T1000 (cell line): Measurements from ENCODE around the gene CACNA2D4.

Experiments used
- DNase-seq: peaks from one replicate; lab custom pipeline; 2025; ENCODE audit warnings: mixed read lengths; lab: John Stamatoyannopoulos, UW

The CACNA2D4 gene

GRCh38 chr12:1933342-1934051 lies 15.0 kb upstream of the CACNA2D4 start:
- DNase-seq: peak; percentile 53

GRCh38 chr12:1932264-1932777 lies 13.9 kb upstream of the CACNA2D4 start:
- no peak for DNase-seq

- DNase-seq: no peak
Observed at GRCh38 chr12:1931642-1932041, 13.2 kb upstream of the CACNA2D4 start.

DNA sequence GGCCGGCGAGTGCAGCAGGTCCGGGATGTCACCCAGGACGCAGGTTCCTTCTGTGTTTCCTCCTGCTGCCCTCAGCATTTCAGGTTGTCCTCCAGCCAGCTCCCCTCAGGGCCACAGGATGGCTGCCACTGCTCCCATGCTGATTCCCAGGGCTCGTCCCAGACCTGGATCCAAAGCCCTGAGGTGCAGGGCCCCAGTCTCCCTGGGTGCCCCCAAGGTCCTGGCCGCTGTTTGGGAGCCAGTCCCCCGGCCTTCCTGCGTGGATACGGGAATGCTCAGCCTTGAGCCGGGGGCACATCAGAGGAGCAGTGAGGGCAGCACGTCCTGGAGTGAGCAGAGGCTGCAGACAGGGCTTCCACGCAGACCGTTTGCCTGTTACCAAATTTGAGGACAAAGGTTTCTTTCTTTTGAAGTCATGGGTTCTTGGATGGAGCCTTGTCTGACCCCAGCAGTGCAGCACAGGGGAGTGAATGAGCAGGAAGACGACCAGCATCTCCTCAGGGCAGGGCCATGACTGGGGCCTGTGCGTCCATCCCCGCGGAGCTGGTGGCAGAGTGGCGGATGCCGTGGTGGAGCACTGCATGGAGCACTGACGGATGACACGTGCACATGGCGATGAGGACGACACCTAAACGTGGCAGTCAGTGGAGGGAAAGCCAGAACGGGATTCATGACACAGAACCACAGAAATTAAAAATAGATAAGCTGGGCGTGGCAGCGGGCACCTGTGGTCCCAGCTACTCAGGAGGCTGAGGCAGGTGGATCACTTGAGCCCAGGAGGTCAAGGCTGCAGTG lies 12.5 kb upstream of the CACNA2D4 start:
- DNase-seq: no peak

DNA sequence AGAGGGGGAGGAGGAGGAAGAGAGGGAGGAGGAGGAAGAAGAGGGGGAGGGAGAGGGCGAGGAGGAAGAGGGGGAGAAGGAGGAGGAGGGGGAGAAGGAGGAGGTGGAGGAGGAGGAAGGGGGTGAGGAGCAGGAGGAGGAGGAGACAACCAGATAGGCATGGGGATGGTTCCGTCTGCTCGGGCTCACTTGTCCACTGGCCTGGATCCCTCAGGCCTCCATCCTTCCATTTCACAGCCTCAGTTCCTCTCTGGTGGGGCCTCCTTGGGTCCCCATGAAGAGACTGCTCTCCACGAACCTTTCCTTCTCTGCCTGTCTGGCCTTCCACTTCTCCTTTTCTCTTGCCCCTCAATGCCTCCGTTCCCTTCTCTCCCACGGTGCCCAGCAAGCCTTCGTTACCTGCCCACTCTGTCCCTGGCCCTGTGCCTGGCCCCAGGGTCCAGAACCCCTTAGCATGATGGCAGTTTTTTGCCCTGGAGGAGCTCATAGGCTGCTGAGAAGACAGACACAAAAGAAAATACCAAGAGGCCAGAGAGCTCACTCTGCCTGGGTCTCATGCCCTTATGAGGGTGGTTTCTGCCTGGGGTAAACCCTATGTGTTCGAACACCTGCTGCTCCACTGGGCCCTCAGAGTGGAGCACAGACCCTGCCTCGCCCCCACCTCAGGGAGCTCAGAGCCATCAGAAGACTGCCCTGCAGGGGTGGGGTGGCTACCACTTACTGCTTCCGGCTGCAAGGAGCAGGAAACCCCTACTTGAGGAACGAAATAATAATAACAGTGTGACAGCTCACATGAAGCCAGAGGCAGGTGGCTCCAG lies 11.7 kb upstream of the CACNA2D4 start:
- no peak for DNase-seq

- no peak for DNase-seq
Observed at GRCh38 chr12:1929241-1929984, 11.0 kb upstream of the CACNA2D4 start.

GRCh38 chr12:1928439-1929121 lies 10.1 kb upstream of the CACNA2D4 start:
- no peak for DNase-seq

DNA sequence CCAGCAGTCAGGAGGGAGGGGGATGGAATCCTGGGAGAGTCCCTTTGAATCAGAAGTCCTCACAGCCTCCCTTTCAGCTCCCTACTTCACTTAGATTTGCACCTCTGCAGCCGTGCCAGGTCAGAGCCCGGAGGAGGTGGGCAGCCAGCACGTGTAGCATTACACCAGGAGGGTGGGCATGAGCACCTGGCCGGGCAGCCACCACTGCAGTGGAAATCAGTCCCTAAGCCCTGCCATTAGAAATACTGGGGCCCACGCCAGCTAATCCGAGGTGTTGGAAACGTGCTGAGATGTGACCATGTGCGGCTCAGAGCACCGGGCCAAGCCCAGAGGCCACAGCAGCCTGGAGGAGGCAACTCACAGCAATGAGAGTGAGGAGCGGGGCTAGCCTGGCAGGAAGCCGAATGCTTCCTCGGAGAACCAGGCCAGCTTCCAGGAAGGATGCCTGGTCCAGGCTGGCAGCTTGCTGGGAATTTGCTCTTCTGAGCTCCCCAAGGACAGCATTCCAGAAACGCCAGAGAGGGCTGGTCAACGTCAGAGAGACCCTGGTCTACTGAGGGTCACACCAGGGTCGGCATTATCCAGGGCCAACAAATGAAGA lies 9.4 kb upstream of the CACNA2D4 start:
- no peak for DNase-seq

DNA sequence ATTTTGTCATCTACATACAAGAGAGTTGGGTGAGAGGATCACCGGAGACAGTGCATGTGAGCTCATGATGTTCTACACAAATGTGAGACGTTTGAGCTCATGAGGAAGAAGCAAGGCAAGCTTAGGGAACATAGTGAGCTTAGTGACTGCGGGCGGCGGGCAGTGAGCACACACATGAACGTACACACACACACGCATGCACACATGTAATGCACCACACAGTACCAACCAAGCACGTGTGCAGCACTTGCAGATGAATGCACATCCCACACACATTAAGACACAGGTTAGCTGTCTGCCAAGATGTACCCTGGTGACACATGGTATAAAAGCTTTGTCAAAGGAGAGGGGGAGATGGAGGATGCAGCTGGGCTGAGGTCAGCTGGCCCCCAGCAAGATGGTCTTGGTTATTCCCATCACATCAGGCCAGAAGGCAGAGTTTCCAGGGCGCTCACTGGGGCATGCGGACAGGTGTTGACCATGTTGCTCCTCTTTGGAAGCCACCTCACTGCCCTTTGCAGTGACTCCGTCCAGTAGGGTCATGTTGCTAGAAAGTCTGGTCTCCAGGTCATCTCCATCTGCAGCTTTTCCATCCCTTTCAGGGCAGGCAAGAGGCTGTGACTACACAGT lies 8.7 kb upstream of the CACNA2D4 start:
- DNase-seq: no peak

DNA sequence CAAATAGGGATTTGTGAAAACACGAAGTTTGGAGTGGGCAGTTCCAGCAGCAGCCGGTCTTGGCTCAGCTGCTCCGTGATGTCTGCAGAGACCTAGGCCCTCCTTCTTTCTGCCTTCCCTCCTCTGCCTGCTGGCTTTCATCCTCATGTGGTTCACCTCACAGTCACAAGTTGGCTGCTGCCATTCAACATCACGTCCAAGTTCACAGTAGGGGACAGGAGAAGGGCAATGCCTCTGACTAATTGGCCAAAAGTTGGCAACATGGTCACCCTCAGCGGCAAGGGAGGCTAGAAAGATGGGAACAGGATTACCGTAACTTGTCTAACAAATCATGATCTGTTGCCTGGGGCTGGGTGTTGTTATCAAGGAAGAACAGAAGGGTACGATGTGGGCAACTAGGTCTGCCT lies 7.8 kb upstream of the CACNA2D4 start:
- DNase-seq: no peak

- no peak for DNase-seq
Observed at GRCh38 chr12:1925684-1926006, 7.2 kb upstream of the CACNA2D4 start.

GRCh38 chr12:1924996-1925683 lies 6.7 kb upstream of the CACNA2D4 start:
- DNase-seq: no peak

- no peak for DNase-seq
Observed at GRCh38 chr12:1922985-1923384, 4.5 kb upstream of the CACNA2D4 start.

GRCh38 chr12:1922075-1922709 lies 3.7 kb upstream of the CACNA2D4 start:
- no peak for DNase-seq

DNA sequence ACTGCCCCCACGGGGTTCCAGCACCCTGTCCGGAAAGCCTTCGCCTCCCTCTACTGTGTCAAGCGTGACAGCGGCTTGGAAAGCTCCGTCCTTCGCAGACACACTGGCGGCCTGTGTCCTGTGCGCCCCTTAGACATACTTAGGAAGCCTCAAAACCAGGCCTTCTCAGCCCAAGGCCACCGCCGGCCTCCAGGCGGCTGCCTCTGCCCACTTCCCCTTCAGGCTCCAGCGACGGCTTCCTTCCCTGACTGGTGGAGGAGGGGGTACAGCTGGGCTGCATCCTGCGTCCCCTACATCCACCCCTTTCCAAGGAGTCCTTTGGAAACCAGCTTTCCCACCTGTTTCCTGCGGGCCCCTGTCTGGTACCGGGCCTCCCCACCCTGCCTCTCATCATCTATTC lies 2.5 kb upstream of the CACNA2D4 start:
- DNase-seq: no peak

GRCh38 chr12:1920436-1920835 lies 2.0 kb upstream of the CACNA2D4 start:
- no peak for DNase-seq

DNA sequence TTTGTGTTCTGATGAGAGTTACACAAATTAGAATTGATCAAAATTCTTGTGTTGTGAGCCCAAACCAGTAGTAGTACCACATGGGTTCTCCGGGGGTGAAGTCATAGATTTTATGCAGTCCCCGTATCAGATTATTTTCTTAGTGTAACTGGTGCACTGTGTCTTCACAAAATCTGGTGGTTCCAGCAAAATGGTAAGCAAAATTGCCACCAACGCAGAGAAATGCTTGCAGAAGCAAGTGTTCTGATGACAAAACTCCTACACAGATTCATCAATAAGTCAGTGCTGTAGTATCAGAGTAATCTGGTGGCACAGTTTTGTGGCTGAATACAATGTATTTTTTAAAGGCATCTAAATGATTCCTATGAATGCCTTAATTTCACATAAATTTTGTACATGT lies 1.3 kb upstream of the CACNA2D4 start:
- DNase-seq: no peak

- no peak for DNase-seq
Observed at GRCh38 chr12:1919284-1919683, 832 bp upstream of the CACNA2D4 start.

GRCh38 chr12:1918884-1919236 lies 408 bp upstream of the CACNA2D4 start:
- DNase-seq: no peak
